ENCODE measurements around the gene FKBP11.

The FKBP11 gene

DNA sequence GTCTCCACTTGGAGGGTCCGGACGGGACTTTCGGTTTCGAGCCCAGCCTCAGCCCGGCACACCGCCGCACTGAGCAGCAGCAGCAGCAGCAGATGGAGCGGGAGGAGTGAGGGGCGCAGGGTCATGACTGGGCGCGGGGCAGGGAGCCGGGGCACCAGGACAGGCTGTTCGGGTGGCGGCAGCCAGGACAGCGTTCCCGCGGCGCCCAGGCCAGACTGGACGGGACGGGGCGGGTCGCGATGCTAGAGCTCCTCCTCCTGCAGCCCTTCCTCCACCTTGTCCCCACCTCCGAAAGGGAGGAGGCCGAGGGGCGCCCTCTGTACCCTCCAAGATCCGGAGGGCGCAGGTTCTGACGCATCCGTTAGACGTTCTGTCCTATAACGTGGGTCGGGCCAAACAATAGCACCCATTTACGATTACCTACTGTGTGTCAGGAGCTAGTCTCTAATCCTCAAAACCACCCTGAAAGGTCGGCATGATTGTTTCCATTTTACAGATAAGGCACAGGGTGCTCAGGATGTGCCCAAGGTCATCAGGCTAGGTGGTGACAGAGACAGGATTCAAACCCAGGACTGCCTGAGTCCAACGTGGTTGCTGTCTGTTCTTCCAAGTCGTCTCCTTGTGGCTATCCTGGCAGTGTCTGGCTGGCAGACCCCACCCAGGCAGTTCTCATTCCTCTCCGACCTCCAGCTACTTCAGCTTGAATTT is at the start of gene FKBP11:
Gene FKBP11 (minus strand): TSS at position 189 of the 708 bp plus-strand sequence. CDS start 64 bp downstream, at position 125.
- peak; percentile 73 for DNase-seq (ENCODE audit: low spot score)

DNA sequence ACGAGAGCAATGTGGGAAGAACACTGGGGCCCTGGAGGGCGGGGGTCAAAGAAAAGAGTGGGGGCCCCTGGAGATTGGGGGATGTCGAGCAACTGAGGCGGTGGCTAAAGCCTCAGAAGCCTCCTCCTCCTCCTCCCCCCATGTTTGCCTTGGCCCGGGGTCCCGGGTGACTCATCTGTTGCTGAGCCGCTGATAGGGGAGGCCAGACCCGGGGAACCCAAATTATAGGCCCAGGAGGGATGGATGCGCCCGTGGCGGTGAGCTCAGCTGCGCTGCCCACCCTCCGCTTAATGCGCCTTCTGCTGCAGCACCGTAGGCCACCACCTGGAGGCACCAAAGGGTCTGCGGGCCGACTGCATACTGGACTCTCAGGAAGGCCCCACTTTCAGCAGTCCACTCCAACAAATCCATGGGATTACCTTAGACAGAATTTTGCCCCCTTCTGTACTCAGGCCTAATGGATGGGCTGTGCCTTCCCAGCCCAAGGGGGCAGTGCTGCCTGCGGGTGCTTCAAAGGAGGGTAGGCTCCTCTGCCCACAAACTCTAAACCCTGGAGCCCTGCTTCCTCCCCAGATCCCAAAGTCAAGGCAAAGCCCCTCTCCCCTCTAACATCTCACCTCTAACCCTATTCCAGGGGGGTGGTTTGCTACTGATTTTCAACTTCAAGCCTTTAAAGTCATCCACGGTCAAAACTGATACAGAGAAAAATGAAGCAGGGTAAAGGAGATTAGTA is 48.8 kb upstream of the FKBP11 start:
- DNase-seq (ENCODE audit: low spot score) = no peak

DNA sequence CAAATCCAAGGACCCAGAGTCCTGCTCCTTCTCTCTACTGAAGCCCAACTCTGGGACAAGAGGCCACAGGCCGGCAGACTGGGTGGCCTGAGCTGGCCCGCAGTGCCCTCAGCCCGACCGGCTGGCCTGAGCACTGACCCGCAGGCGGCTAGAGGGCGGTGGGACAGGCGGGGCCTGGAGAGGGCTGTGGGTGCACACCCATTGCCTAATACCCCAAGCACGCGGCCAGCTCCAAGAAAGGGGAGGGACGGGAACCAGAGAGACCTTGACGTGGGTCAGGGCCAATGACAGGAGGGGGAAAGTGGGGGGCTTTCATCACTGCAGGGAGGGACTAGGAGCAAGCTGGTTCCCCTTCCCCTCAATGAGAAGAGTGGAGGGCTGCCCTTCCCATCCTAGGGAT is 48.2 kb upstream of the FKBP11 start:
- DNase-seq (ENCODE audit: low spot score) = no peak

DNA sequence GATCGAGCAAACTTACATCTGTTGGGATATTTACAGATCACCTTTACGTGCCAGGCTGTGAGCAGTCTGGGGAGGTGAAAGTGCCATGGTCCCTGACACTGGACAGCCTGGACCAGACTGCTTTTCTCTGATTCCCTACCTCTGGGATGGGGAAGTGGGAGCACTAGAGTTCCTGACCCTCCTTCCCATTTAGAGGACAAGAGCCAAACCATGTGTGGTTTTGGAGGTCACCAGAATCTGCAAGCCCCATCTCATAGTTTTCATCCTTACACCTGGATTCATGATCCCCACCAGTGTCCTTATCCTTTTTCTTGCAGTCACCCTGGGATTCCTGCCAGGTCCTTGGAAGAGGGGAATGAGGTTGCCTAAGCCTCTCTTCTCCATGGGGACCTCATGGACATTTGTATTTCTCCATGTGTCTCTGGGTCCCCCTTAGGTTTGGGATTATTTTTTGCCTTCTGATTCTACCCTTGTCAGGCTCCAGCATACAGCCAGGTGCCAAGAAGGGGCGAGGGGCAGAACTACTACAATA is 47.7 kb upstream of the FKBP11 start:
- no peak for DNase-seq (ENCODE audit: low spot score)

DNA sequence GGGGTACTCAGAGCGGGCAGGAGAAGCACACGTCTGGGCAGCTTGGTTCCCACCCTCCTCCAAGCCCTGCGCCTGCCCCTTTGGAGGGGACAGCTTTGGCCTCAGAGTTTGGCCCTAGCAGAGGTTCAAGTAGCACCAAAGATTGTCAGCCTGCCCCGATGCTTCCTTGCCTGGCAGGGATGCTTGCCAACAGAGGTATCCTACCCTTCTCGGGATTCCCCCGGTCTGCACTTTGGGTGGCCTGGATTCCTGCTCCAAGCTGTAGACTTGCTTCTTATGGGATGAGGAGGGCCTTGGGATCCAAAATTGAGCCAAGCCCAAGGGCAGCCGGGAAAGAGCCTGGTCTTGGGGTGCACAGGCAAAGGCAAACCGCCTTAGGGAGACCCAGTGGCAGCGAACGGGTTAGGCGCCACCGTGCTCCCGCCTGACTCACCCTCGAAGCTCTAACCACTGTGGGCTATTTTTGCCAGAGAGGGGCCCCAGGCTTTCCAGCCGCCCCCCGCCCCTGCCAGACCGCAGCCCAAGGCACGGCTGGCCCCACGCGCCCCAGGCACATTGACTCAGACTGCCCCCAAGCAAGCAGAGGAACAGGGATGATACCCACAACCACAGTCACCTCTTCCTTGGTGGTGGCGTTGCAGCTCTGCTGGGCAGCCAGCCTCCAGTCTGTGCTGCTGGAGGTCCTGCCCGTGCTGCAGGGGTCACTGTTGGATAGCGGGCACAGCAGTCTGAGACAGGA is 47.1 kb upstream of the FKBP11 start:
- peak; percentile 15 for DNase-seq (ENCODE audit: low spot score)

DNA sequence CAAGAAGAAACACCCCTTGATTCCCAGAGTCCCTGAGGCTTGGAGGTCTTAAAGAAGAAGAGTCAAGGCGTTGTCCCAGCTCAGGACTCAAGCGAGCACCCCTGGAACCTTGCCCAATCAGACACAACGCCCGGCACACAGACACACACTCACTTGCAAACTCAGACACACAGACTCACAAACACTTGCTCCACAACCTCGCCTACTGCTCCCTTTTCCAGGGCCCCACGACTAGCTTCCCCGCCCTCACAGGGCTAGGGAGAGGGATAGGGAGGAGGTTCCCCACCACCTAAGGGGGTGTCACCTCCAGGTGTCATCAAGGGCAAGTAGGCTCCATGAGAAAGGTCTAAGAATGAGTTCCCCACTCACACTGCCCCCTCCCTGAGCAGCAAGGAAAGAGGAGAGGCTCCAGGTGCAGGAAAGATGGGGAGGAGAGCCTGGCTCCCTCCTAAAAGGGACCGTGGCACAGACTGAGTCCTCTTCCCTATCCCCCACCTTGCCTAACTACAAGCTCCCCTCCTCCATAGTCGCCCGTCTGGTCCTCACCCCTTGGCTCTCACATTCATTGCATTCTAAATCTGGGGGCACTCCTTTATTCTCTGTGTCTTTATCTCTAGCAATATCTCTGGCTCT is 45.5 kb upstream of the FKBP11 start:
- no peak for DNase-seq (ENCODE audit: low spot score)

DNA sequence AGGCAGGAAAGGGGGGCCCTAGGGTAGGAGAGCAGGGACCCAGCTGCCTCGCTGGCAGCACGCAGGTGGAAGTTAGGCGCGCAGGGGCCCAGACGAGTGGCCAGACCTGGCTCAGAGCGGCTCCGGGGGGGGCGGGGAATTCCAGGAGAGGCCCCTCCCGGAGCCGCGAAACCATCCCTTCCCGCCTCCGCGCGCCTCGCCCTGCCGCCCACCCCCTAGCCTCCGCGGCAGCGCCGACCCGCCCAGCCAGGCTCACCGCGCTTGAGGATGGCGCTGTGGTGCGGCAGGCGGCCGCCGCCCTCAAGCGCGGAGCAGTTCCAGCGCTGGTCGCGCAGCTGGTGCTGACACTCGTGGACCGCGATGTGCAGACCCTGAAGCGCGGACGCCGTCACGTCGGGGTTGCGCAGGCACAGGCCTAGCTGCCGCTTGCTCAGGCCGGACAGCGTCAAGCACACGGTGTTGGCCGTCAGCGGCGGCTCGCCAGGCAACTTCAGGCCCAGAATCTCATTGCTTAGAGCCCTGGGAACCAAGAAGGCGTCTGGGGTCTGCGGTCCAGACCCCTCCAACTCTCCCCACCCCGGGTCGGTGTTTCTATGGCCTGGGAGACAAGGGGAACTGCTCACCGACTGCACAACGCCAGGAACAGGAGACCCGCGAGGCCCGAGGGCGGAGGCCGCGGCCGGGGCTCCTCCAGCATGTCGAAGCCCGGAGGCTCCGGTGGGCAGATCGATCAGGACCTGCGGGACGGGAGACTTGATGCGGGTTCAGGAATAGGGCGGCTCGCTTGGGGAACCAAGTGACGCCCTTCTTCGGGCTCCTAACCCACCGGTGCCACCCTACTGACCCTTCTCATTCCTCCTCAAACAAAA is 44.8 kb upstream of the FKBP11 start:
- peak; percentile 24 for DNase-seq (ENCODE audit: low spot score)

DNA sequence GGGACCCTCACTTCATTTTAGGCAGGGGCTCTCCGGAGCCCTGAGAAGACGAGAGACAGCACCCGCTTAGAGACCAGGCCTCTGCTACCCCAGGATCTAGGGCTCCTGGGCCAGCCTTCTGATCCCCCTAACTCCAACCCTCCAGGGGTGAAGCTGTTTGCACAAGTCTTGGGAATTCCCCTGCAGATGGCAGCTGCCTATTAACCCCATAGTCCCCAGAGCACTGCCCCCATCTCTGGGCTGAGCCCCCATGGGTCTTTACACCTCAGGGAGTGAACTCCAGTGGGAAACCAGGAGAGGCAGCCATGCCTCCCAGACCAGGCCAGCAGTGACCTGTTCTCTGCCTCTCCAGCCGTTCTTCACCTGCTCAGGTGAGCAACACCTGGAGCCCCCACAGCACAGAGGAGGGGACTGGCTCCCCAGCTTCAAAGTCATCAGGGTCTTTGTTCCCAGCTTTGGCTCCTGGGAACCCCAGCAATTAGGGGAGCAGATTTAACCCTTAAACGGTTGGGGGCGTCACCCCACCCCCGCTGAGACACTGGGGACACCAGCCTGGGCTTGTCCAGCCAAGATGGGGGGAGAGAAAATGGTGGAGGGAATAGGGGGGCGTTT is 44.0 kb upstream of the FKBP11 start:
- DNase-seq (ENCODE audit: low spot score) = no peak

DNA sequence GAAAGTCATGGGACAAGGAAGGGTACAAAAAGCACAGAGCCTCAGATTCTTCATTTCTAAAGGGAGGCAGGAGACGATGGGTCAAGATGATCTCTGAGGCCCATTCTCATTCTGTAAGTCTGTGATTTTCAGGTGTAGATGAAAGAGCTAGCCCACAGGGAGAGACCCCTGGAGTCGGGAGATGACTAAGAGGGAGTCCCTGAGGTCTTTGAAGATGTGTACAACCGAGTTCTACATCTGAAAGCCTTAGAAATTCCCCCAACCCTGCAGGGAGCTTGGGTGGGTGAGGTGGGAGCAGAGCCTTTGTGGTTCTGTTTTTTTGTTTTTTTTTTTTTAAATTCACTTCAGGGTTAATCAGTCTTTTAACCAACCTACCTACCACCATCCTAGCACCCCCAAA is 43.2 kb upstream of the FKBP11 start:
- DNase-seq (ENCODE audit: low spot score) = no peak

DNA sequence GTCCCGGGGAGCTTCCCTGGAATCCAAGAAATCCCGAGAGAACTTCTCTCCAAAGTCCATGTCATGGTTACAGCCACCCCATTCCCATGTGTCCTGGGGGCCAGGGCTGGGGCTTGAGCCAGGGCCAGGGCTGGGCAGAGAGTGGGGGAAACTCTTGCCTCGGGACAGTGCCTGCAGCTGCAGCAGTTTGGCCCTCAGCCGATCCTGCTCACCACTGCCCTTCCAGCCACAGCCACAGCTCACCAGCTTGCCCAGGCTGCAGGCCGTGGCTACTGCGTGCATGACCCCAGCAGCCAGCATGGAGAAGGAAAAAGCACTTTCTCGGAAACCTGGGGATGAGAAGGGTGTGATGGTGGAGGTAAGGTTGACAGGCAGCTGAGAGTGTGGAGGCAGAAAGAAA is 42.7 kb upstream of the FKBP11 start:
- DNase-seq (ENCODE audit: low spot score) = no peak

DNA sequence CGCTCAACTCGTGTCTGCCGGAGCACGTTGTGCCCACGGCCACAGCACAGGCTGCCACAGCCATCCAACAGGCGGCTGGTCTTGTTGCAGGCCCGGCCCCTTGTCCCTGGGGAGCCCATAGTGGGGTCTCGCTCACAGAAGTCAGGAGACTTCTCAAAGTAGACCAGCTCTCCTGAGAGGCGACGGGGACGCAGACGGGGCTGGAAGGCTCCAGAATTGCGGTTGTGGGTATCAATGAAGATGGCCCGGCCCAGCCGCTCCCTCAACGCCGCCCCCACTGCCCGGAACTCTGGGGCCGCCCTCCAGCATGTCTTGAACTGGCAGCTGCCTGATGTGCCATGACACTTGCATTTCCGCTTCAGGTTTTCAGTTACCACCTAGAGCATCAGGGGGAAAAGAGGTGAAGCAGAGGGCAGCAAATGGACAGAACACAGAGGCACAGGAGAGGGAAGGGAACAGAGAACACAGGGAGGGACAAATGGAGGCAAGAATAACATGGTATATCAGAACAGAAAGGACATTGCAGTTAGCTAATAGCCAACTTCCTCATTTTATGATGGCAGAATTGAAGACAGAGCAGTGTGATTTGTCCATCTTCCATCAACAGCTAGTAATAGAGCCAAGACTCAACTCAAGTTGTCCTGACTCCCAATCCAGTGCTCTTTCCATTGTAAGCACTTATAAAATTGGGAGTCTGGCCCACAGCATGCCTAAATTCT is 41.0 kb upstream of the FKBP11 start:
- DNase-seq (ENCODE audit: low spot score) = no peak

DNA sequence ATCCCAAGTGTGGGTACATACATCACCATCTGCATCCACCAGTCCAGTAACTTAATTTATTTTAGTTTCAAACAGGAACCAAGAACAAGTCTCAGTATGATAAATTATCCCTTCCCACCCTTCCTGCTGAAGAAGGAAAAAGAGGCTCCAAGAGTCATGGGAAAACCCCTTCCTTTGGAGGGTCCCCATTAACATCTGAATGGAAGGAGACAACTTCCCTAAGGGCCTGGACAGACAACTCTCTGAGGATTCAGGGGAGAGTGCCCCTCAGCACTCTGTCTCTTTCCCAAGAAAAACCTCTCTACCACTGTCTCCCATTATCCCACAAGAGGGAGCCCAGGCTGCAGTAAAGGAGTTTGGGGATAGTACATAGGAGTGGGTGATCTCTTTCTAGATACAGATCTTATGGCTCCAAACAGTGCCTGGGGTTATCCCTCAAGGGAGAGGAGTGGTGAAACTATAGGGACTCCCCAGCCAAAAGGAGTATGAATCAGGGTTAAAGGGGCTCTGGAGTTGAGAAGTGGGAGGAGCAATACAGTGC is 40.1 kb upstream of the FKBP11 start:
- no peak for DNase-seq (ENCODE audit: low spot score)

DNA sequence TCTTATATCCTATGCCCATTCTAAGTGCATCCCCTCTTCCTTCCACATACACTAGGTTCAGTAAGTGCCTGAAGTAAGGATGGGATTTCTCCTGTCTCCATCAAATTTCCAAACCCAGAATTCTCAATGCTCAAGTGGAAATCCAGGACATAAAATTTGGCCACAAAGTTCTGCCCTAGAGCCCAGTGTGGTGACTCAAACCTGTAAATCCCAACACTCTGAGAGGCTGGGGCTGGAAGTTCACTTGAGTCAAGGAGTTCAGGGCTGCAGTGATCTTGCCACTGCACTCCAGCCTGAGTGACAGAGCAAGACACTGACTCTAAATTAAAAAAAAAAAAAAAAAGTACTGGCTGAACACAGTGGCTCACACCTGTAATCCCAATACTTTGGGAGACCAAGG is 36.5 kb upstream of the FKBP11 start:
- no peak for DNase-seq (ENCODE audit: low spot score)

DNA sequence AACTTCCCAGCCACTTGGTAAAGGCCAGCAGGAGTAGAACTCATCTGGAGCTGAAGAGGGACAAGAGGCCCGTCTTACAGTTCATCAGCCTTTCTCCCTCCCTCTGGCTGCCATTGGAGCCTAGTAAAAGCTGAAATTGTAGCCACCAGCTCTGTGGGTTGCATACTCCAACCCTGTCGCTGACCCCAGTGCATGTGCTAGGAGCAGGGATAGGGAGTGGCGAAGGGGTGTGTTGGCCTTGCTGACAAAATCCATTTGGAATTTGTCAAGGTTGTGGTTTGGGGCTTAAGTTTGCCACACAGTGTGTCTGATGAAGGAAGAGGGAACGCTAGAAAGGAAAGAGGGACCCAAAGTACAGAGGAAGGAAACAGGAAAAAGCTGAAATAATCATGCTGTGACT is 36.0 kb upstream of the FKBP11 start:
- no peak for DNase-seq (ENCODE audit: low spot score)

DNA sequence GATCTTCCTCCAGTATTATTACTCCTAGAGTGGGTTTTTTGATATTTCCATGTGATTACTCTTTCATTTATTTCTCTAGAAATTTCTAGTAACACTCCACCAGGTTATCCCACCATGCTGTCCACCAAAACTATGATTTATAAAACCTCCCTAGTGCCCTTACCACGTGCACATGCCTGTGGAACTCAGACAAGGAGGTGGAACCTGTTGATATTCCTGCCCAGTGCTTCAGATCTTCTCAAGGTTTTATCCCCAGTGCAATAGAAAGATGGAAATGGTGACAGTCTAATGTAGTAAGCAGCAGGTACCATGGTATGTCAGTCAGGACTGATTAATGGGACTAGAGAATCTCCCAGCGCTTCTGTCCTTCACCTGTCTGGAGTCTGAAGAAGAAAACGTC is 35.5 kb upstream of the FKBP11 start:
- DNase-seq (ENCODE audit: low spot score) = no peak

DNA sequence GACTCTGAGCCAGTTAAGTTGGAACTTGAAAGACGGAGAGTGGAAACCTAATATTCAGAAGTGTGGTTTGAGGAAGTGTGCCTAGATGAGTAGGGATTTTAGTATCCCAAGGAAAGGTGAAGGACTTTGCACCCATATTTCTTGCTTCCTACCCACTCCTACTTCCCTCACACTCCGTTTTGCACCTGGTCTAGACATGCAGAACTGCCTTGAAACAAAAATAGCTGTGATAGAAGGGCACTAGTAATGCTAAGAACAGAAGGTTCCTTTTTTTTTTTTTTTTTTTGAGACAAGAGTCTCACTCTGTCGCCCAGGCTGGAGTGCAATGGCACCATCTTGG is 32.7 kb upstream of the FKBP11 start:
- no peak for DNase-seq (ENCODE audit: low spot score)

DNA sequence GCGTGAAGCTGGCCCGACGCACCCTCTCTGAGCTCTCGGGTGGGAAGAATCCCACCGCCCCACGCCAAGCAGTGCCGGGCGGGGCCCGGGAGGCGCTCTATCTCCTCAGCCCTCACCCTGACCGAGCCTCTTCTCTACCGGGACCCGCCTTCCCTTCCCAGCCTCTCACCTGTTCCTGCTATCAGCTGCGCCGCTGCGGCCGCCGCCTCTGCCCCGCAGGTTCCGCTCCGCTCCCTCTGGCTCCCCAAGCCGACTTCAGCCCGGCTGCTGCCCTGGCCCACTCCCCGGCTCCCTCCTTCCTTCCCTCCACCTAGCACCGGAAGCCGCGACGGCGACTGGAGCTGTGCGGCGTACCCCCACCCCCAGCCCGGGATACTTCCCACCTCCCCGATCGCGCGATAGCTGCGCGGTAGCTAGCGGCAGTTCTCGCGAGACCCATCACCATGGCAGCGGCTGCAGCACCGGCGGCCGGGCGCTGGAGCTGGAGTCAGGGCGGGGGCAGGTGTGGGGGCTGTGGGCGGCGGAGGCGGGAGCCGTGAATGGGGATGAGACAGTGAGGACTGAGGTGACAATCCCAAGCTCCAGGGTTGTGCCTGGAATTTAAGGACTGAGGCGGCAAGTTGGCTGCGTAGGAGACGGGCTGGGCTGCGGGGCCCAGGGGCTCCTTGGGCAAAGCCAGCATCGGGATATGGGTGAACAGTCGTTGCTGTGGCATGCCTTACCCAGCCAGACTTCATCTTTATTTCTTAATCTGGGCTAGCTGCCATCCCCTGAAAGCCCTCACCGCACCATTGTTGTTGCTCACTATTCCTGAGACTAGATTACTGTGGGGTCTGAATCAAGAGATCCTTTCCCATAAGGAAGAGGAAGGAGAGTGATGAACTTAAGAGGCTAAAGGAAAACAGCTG is 32.1 kb upstream of the FKBP11 start, which contains the start of gene ARF3:
Gene ARF3 (minus strand): TSS at position 347 of the 908 bp plus-strand sequence. CDS start 16,392 bp downstream, outside the sequence.
- peak; percentile 93 for DNase-seq (ENCODE audit: low spot score)

DNA sequence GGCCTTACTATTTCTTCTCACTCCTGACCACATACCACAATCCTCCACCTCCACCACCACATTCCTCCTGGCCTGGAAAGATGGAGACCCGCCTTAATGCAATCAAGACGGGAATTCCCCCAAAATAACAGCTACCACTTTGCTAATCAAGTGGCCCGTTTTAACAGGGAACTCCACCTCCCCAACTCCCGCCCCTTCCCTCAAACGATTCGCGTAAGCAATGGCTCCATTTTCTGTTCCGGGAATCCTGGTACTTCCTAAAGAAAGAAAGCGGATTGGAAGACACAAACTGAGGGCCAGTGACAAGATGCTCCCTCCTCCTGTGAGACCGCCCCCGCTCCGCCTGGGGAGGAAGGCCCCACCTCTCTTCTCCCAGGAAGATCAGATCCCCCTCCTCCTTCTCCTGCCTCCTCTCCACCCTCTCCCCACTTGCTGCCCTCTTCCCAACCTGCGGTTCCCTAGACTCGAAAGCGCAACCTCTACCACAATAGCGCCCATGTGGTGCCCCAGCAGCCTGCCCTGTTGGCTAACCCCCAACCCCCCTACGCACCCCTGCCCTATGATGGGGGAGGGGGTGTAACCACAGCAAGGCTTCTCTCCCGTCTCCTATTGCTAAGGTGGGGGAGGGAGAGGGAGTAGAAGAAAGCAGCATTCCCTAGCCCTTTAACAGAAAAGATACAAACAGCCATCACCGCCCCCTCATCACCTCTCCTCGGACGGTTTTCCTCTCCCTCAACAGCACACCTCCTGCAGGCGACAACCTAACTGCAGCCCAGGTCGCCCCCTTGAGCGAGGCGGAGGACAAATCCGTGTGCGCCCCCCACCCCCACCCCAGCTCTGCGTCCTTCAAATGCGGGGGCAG is 31.2 kb upstream of the FKBP11 start:
- DNase-seq (ENCODE audit: low spot score) = no peak

Measured in CD4-positive, alpha-beta T cell treated with Interleukin-2 at 100 ng/mL for 4 hours (primary cell).